ENCODE measurements around the gene SLC30A7.
A peak's percentile ranks its signal among the peaks of the same experiment; 100 is the strongest.

Gene SLC30A7

GRCh38 chr1:101017448-101017847, 121.6 kb downstream of the SLC30A7 start:
- TF ChIP-seq REST (IDR thresholded peaks at IDR 0.05; ENCODE audit: insufficient replicate concordance, low read depth) (no peak), CTCF (IDR thresholded peaks at IDR 0.05; ENCODE audit: insufficient read depth, low read length) (no peak), POLR2AphosphoS5 (IDR thresholded peaks at IDR 0.05; ENCODE audit: low read depth) (no peak), GABPA (IDR thresholded peaks at IDR 0.05; ENCODE audit: low read depth) (no peak), SPI1 (IDR thresholded peaks at IDR 0.05; ENCODE audit: borderline replicate concordance, low read depth) (no peak)
- H3K27ac ChIP-seq (replicated peaks), result no peak overlapping the region; the same call in 1 of the 2 replicates
- DNase-seq (ENCODE audit: low read depth in 1 of 2, low spot score in 1 of 2), result no peak
- no peak overlapping the region for H3K4me3 ChIP-seq (replicated peaks; ENCODE audit: insufficient read depth, low read length)
- no peaks in the 10 kb centered on the region for H3K27me3 ChIP-seq (ENCODE audit: insufficient read depth, poor library complexity, severe bottlenecking)

GRCh38 chr1:101022294-101022693, 126.4 kb downstream of the SLC30A7 start:
- Histone ChIP-seq H3K27ac (replicated peaks) (no peak overlapping the region), H3K27me3 (ENCODE audit: insufficient read depth, poor library complexity, severe bottlenecking) (no peaks in the 10 kb centered on the region), H3K4me3 (replicated peaks; ENCODE audit: insufficient read depth, low read length) (no peak overlapping the region)
- DNase-seq (ENCODE audit: low read depth in 1 of 2, low spot score in 1 of 2), result peak in 1 of 2 experiments; percentile 25
- TF ChIP-seq REST (IDR thresholded peaks at IDR 0.05; ENCODE audit: insufficient replicate concordance, low read depth) (no peak), SPI1 (IDR thresholded peaks at IDR 0.05; ENCODE audit: borderline replicate concordance, low read depth) (no peak), POLR2AphosphoS5 (IDR thresholded peaks at IDR 0.05; ENCODE audit: low read depth) (no peak), GABPA (IDR thresholded peaks at IDR 0.05; ENCODE audit: low read depth) (no peak), CTCF (IDR thresholded peaks at IDR 0.05; ENCODE audit: insufficient read depth, low read length) (no peak)

- Histone ChIP-seq H3K27me3 (ENCODE audit: insufficient read depth, poor library complexity, severe bottlenecking) (no peaks in the 10 kb centered on the region), H3K27ac (replicated peaks) (peak overlapping the region; percentile 83), H3K4me3 (replicated peaks; ENCODE audit: insufficient read depth, low read length) (peak overlapping the region; percentile 94)
- DNase-seq (ENCODE audit: low read depth in 1 of 2, low spot score in 1 of 2), result peak; percentile 10 to 12
- TF ChIP-seq CTCF (IDR thresholded peaks at IDR 0.05; ENCODE audit: insufficient read depth, low read length), result no peak
- no peak for TF ChIP-seq POLR2AphosphoS5 (IDR thresholded peaks at IDR 0.05; ENCODE audit: low read depth)
- TF ChIP-seq GABPA (IDR thresholded peaks at IDR 0.05; ENCODE audit: low read depth), result no peak
- no peak for TF ChIP-seq REST (IDR thresholded peaks at IDR 0.05; ENCODE audit: insufficient replicate concordance, low read depth)
- no peak for TF ChIP-seq SPI1 (IDR thresholded peaks at IDR 0.05; ENCODE audit: borderline replicate concordance, low read depth)
Measured at GRCh38 chr1:101025283-101025656, 129.4 kb downstream of the SLC30A7 start.
